HG03565 (cell line): ENCODE measurements around the gene LPAR3.

ENCODE experiments used
- ATAC-seq: cut with Tn5 transposase; IDR thresholded peaks from one replicate; pipeline ENCODE4 v1.9.1; 2021; ENCODE audit warnings: mild to moderate bottlenecking, moderate library complexity; ENCODE audit not compliant: unreplicated experiment

The LPAR3 gene

GRCh38 chr1:84780000-84780716 is 112.8 kb downstream of the LPAR3 start:
- ATAC-seq: no peak

DNA sequence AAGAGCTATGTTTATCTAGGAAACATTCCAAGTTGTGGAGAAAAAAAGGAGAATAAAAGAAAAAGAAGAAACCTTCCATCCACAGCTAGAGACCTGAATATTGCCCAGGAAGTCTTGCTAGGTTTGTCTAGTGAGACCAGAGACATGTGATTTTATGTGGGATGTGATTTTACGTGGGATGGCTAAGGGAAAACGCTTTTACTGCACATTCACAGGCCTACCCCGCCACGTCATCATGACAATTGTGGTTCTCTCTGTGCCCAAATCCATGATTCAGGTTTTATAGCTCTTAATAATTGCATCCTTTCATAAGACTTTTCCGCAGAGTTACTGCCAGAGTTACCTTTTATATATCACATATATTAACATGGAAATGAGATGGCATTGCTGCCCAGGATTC is 116.4 kb downstream of the LPAR3 start:
- ATAC-seq: no peak

DNA sequence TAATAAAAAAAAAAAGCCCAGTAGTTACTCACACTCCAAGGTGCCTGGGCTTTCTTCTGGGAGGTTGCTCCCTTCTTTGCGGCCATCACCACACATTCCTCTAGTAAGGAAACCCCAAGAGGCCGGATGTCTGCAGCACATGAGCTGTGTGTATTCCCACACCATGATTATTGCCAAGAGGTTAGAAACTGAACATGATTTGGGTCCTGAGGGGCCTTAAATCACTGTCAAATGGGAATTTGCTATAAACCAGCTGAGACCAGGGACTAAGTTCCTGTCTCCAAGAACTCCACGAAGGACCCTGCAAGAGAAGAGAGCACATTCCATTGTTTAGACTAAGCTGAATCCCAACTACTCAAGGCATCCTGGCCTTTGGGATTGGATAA is 117.5 kb downstream of the LPAR3 start:
- no peak for ATAC-seq

DNA sequence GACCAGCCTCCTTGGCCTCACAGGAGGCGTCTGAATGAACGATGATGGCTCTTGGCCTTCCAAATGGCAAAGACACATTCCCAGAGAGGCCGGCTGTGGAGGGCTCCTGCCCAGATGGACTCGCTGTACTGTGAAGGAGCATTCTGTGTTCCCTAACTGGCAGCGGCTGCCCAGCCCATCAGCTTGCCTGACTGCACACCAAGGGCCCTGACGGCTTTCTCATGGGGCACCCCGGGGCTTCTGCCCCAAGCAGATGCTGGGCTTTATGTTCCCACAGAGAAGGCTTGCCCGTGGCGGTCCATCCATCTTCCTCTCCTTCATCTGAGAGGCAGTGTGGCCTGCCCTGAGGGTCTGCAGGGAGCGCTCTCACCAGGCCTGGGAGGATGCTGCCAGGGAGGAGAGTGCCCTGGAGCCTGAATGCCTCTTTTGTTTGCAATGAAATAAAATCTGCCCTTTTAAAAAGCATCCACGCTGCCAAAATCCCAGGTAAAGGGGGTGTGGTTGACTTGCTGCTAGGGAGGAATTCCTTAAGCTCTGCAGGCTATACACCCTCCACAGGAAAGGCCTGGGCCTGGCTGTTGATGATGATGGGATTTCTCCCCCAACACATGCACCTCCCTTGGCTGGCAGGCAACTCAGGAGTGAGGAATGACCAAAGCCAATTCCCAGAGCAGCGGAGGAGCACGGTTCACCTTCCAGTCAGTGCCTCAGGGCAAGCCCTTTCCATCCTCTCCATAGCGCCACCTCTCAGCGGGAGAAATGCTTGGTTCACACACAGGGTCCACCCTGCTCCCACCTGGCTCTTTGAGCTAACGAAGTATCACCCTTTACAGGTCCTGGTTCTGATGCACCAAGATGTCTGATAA is 118.1 kb downstream of the LPAR3 start:
- ATAC-seq: no peak

- no peak for ATAC-seq
Measured at GRCh38 chr1:84773933-84774497, 119.0 kb downstream of the LPAR3 start.

GRCh38 chr1:84773195-84773594 is 119.8 kb downstream of the LPAR3 start:
- no peak for ATAC-seq

GRCh38 chr1:84772428-84772943 is 120.5 kb downstream of the LPAR3 start:
- peak; percentile 68 for ATAC-seq

GRCh38 chr1:84771895-84772294 is 121.1 kb downstream of the LPAR3 start:
- ATAC-seq: peak; percentile 13

GRCh38 chr1:84770481-84770880 is 122.5 kb downstream of the LPAR3 start:
- ATAC-seq: no peak

GRCh38 chr1:84769636-84770035 is 123.4 kb downstream of the LPAR3 start:
- ATAC-seq: no peak

DNA sequence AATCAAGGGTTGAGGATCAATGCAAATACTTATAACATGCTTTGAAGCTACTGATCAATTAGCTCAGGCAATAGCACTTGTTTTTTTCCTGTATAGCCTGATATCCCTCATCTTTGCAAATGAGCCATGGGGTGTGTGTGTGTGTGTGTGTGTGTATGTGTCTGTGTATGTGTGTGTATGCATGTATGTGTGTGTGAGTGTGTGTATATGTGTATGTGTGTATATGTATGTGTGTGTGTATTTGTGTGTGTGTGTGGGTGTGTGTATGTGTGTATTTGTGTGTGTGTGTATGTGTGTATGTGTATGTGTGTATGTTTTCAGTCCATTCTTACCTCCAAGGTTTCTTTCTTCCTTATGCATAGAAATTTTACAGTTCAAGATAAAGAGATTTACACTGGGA is 124.4 kb downstream of the LPAR3 start:
- ATAC-seq: no peak

- ATAC-seq: no peak
Measured at GRCh38 chr1:84763912-84764680, 128.9 kb downstream of the LPAR3 start.

- ATAC-seq: no peak
Measured at GRCh38 chr1:84762664-84763063, 130.3 kb downstream of the LPAR3 start.
